D721Med (cell line): Measurements from ENCODE around the gene GOLGA8G.
"Not testable (repeated sequence)": the region's sequence is repeated elsewhere in the genome, so short reads cannot be mapped to it uniquely, and the experiment has no call there.

Experiments
- DNase-seq: peaks from one replicate; pipeline ENCODE4 v3.0.0; 2011; ENCODE audit warnings: low spot score; ENCODE audit not compliant: insufficient read length
- FAIRE-seq: peaks from 2 replicates; lab custom pipeline; 2011; peaks lifted over from hg19 to GRCh38; lab: Jason Lieb, UNC

Gene GOLGA8G

GRCh38 chr15:28532954-28533353, at the start of gene GOLGA8G:
Gene GOLGA8G, minus strand, starts transcription at chr15:28532971. Its CDS starts 62 bp downstream, at chr15:28532909.
- not testable (repeated sequence) for FAIRE-seq, DNase-seq

- DNase-seq, FAIRE-seq: not testable (repeated sequence)
Measured at GRCh38 chr15:28573351-28573750, 40.6 kb upstream of the GOLGA8G start.

- DNase-seq, FAIRE-seq: not testable (repeated sequence)
Measured at GRCh38 chr15:28553268-28553667, 20.5 kb upstream of the GOLGA8G start, which contains the start of gene GOLGA6L25. Gene GOLGA6L25, plus strand, starts transcription at chr15:28553568. Its CDS starts 61 bp downstream, at chr15:28553629.

GRCh38 chr15:28515208-28515607, 17.6 kb downstream of the GOLGA8G start:
- not testable (repeated sequence) for DNase-seq, FAIRE-seq

GRCh38 chr15:28514128-28514527, 18.6 kb downstream of the GOLGA8G start:
- FAIRE-seq, DNase-seq: not testable (repeated sequence)

GRCh38 chr15:28508217-28508889, 24.4 kb downstream of the GOLGA8G start:
- not testable (repeated sequence) for DNase-seq, FAIRE-seq

GRCh38 chr15:28481340-28481739, 51.4 kb downstream of the GOLGA8G start:
- not testable (repeated sequence) for FAIRE-seq, DNase-seq
